IPS-18c (cell line): Measurements from ENCODE around the gene OSTM1.

Experiments used
- H3K4me3 ChIP-seq: 2 replicates; pipeline ENCODE4 v1.7.0; 2013; ENCODE audit warnings: low read depth, mild to moderate bottlenecking, low read length, moderate library complexity; ENCODE audit not compliant: insufficient read depth
- H3K9me3 ChIP-seq: one replicate; pipeline ENCODE4 v1.6.1; 2013; ENCODE audit warnings: mild to moderate bottlenecking, low read length, moderate library complexity; ENCODE audit not compliant: control insufficient read depth, insufficient read depth

OSTM1 gene

GRCh38 chr6:108107102-108107501 lies 32.6 kb upstream of the OSTM1 start:
- H3K4me3 ChIP-seq: no peak overlapping the region; the same call in 1 of the 2 replicates

GRCh38 chr6:108106694-108107093 lies 32.2 kb upstream of the OSTM1 start:
- Histone ChIP-seq H3K4me3 (no peak overlapping the region; the same call in 1 of the 2 replicates), H3K9me3 (no peaks in the 10 kb centered on the region)

More at GRCh38 chr6:108107102-108107501, 32.6 kb upstream of the OSTM1 start:
- H3K9me3 ChIP-seq: no peaks in the 10 kb centered on the region

- H3K4me3 ChIP-seq: no peak overlapping the region
Observed at GRCh38 chr6:108106261-108106660, 31.7 kb upstream of the OSTM1 start.

GRCh38 chr6:108105571-108105970 lies 31.0 kb upstream of the OSTM1 start:
- H3K4me3 ChIP-seq: no peak overlapping the region
- H3K9me3 ChIP-seq: no peaks in the 10 kb centered on the region

More at GRCh38 chr6:108106261-108106660, 31.7 kb upstream of the OSTM1 start:
- no peaks in the 10 kb centered on the region for H3K9me3 ChIP-seq

GRCh38 chr6:108102965-108103364 lies 28.4 kb upstream of the OSTM1 start:
- no peaks in the 10 kb centered on the region for H3K9me3 ChIP-seq
- H3K4me3 ChIP-seq: no peak overlapping the region

GRCh38 chr6:108100003-108100402 lies 25.5 kb upstream of the OSTM1 start:
- Histone ChIP-seq H3K9me3 (peaks cover 1% of the 10 kb centered on the region), H3K4me3 (no peak overlapping the region)

GRCh38 chr6:108097882-108098281 lies 23.3 kb upstream of the OSTM1 start:
- H3K9me3 ChIP-seq: peaks cover 2% of the 10 kb centered on the region
- no peak overlapping the region for H3K4me3 ChIP-seq

- H3K4me3 ChIP-seq: no peak overlapping the region
- H3K9me3 ChIP-seq: peaks cover 2% of the 10 kb centered on the region
Observed at GRCh38 chr6:108093781-108094300, 19.3 kb upstream of the OSTM1 start.

GRCh38 chr6:108091288-108091687 lies 16.7 kb upstream of the OSTM1 start:
- Histone ChIP-seq H3K4me3 (no peak overlapping the region), H3K9me3 (peaks cover 2% of the 10 kb centered on the region)

GRCh38 chr6:108083349-108083748 lies 8.8 kb upstream of the OSTM1 start:
- no peaks in the 10 kb centered on the region for H3K9me3 ChIP-seq
- H3K4me3 ChIP-seq: no peak overlapping the region

- H3K9me3 ChIP-seq: no peaks in the 10 kb centered on the region
- no peak overlapping the region for H3K4me3 ChIP-seq
Observed at GRCh38 chr6:108082539-108082938, 8.0 kb upstream of the OSTM1 start.

- Histone ChIP-seq H3K4me3 (peak overlapping the region; percentile 21; the same call in 1 of the 2 replicates), H3K9me3 (no peaks in the 10 kb centered on the region)
Observed at GRCh38 chr6:108080010-108080780, 5.7 kb upstream of the OSTM1 start.

GRCh38 chr6:108078191-108078590 lies 3.6 kb upstream of the OSTM1 start:
- no peaks in the 10 kb centered on the region for H3K9me3 ChIP-seq
- H3K4me3 ChIP-seq: no peak overlapping the region

GRCh38 chr6:108074057-108074358 lies 533 bp downstream of the OSTM1 start:
- Histone ChIP-seq H3K9me3 (no peaks in the 10 kb centered on the region), H3K4me3 (peak overlapping the region; percentile 92)

- no peak overlapping the region for H3K4me3 ChIP-seq
- H3K9me3 ChIP-seq: no peaks in the 10 kb centered on the region
Observed at GRCh38 chr6:108071736-108072276, 2.7 kb downstream of the OSTM1 start.

GRCh38 chr6:108068618-108069017 lies 5.9 kb downstream of the OSTM1 start:
- no peaks in the 10 kb centered on the region for H3K9me3 ChIP-seq
- no peak overlapping the region for H3K4me3 ChIP-seq

GRCh38 chr6:108068182-108068581 lies 6.4 kb downstream of the OSTM1 start:
- no peak overlapping the region for H3K4me3 ChIP-seq
- no peaks in the 10 kb centered on the region for H3K9me3 ChIP-seq

- H3K9me3 ChIP-seq: no peaks in the 10 kb centered on the region
- H3K4me3 ChIP-seq: no peak overlapping the region
Observed at GRCh38 chr6:108052706-108053105, 21.8 kb downstream of the OSTM1 start.
